Activated naive CD4-positive, alpha-beta T cell treated with anti-CD3 and anti-CD28 coated beads, Interleukin-2, amount 50 U/mL, for 24 hours (primary cell): Measurements from ENCODE around the gene RBM5.

Experiments used
- H3K27ac Mint-ChIP-seq: one replicate; pipeline ENCODE4 v1.8.0; 2021; ENCODE audit warnings: mild to moderate bottlenecking, mixed read lengths
- H3K27me3 Mint-ChIP-seq: one replicate; pipeline ENCODE4 v1.8.0; 2021; ENCODE audit warnings: mixed read lengths
- H3K36me3 Mint-ChIP-seq: one replicate; pipeline ENCODE4 v1.8.0; 2021; ENCODE audit warnings: mixed read lengths
- H3K4me1 Mint-ChIP-seq: one replicate; pipeline ENCODE4 v1.8.0; 2021; ENCODE audit warnings: mixed read lengths
- H3K4me3 Mint-ChIP-seq: one replicate; pipeline ENCODE4 v1.8.0; 2021; ENCODE audit warnings: mild to moderate bottlenecking, mixed read lengths
- H3K9me3 Mint-ChIP-seq: one replicate; pipeline ENCODE4 v1.8.0; 2021; ENCODE audit warnings: mixed read lengths

Gene RBM5

GRCh38 chr3:50147447-50147846 lies 58.7 kb downstream of the RBM5 start:
- no peaks in the 10 kb centered on the region for H3K36me3 Mint-ChIP-seq
- H3K27me3 Mint-ChIP-seq, result no peaks in the 10 kb centered on the region
- H3K4me3 Mint-ChIP-seq, result no peak overlapping the region
- H3K27ac Mint-ChIP-seq, result no peak overlapping the region
- no peaks in the 10 kb centered on the region for H3K4me1 Mint-ChIP-seq
- H3K9me3 Mint-ChIP-seq, result no peaks in the 10 kb centered on the region

- no peaks in the 10 kb centered on the region for H3K27me3 Mint-ChIP-seq
- no peaks in the 10 kb centered on the region for H3K4me1 Mint-ChIP-seq
- no peak overlapping the region for H3K4me3 Mint-ChIP-seq
- H3K27ac Mint-ChIP-seq, result no peak overlapping the region
- H3K36me3 Mint-ChIP-seq, result no peaks in the 10 kb centered on the region
- no peaks in the 10 kb centered on the region for H3K9me3 Mint-ChIP-seq
Observed at GRCh38 chr3:50147861-50148260, 59.1 kb downstream of the RBM5 start.

- H3K4me1 Mint-ChIP-seq, result peaks cover 5% of the 10 kb centered on the region
- H3K9me3 Mint-ChIP-seq, result no peaks in the 10 kb centered on the region
- H3K27me3 Mint-ChIP-seq, result peaks cover 7% of the 10 kb centered on the region
- H3K4me3 Mint-ChIP-seq, result no peak overlapping the region
- H3K36me3 Mint-ChIP-seq, result no peaks in the 10 kb centered on the region
- H3K27ac Mint-ChIP-seq, result no peak overlapping the region
Observed at GRCh38 chr3:50150404-50150750, 61.7 kb downstream of the RBM5 start.

GRCh38 chr3:50150863-50151686 lies 62.4 kb downstream of the RBM5 start:
- Mint-ChIP-seq H3K36me3 (no peaks in the 10 kb centered on the region), H3K27me3 (peaks cover 12% of the 10 kb centered on the region), H3K4me3 (no peak overlapping the region), H3K9me3 (no peaks in the 10 kb centered on the region), H3K27ac (no peak overlapping the region), H3K4me1 (peaks cover 10% of the 10 kb centered on the region)

GRCh38 chr3:50151728-50152127 lies 63.0 kb downstream of the RBM5 start:
- Mint-ChIP-seq H3K4me3 (no peak overlapping the region), H3K9me3 (no peaks in the 10 kb centered on the region), H3K36me3 (no peaks in the 10 kb centered on the region), H3K27me3 (peaks cover 15% of the 10 kb centered on the region), H3K27ac (no peak overlapping the region), H3K4me1 (peaks cover 12% of the 10 kb centered on the region)

- Mint-ChIP-seq H3K36me3 (no peaks in the 10 kb centered on the region), H3K9me3 (no peaks in the 10 kb centered on the region), H3K4me1 (peaks cover 12% of the 10 kb centered on the region), H3K27ac (peak overlapping the region; percentile 32), H3K27me3 (peaks cover 18% of the 10 kb centered on the region), H3K4me3 (peak overlapping the region; percentile 86)
Observed at GRCh38 chr3:50153782-50154475, 65.2 kb downstream of the RBM5 start.

GRCh38 chr3:50154476-50154839 lies 65.7 kb downstream of the RBM5 start:
- Mint-ChIP-seq H3K9me3 (no peaks in the 10 kb centered on the region), H3K36me3 (no peaks in the 10 kb centered on the region), H3K4me1 (peaks cover 12% of the 10 kb centered on the region), H3K27me3 (peaks cover 18% of the 10 kb centered on the region), H3K4me3 (peak overlapping the region; percentile 86), H3K27ac (peak overlapping the region; percentile 32)

GRCh38 chr3:50154840-50155490 lies 66.2 kb downstream of the RBM5 start, which contains the start of gene SEMA3F:
Gene SEMA3F, plus strand, starts transcription at chr3:50155324. Its CDS starts 4,299 bp downstream, at chr3:50159623.
- Mint-ChIP-seq H3K27ac (peak within 1 kb of the TSS; percentile 32), H3K27me3 (peaks cover 18% of the 10 kb centered on the region), H3K9me3 (no peaks in the 10 kb centered on the region), H3K4me3 (peak within 1 kb of the TSS; percentile 86), H3K4me1 (peaks cover 12% of the 10 kb centered on the region), H3K36me3 (no peaks in the 10 kb centered on the region)

GRCh38 chr3:50155491-50155878 lies 66.8 kb downstream of the RBM5 start:
- Mint-ChIP-seq H3K4me1 (peaks cover 12% of the 10 kb centered on the region), H3K9me3 (no peaks in the 10 kb centered on the region), H3K4me3 (peak overlapping the region; percentile 86), H3K27me3 (peaks cover 18% of the 10 kb centered on the region), H3K27ac (no peak overlapping the region), H3K36me3 (no peaks in the 10 kb centered on the region)

- Mint-ChIP-seq H3K4me1 (peaks cover 12% of the 10 kb centered on the region), H3K4me3 (peak overlapping the region; percentile 86), H3K9me3 (no peaks in the 10 kb centered on the region), H3K36me3 (no peaks in the 10 kb centered on the region), H3K27ac (no peak overlapping the region), H3K27me3 (peaks cover 18% of the 10 kb centered on the region)
Observed at GRCh38 chr3:50155891-50156290, 67.2 kb downstream of the RBM5 start.

GRCh38 chr3:50156549-50157493 lies 68.1 kb downstream of the RBM5 start:
- H3K4me1 Mint-ChIP-seq, result peaks cover 12% of the 10 kb centered on the region
- no peaks in the 10 kb centered on the region for H3K9me3 Mint-ChIP-seq
- H3K36me3 Mint-ChIP-seq, result no peaks in the 10 kb centered on the region
- peaks cover 19% of the 10 kb centered on the region for H3K27me3 Mint-ChIP-seq
- H3K27ac Mint-ChIP-seq, result no peak overlapping the region
- H3K4me3 Mint-ChIP-seq, result no peak overlapping the region

- H3K27ac Mint-ChIP-seq, result no peak overlapping the region
- peaks cover 12% of the 10 kb centered on the region for H3K4me1 Mint-ChIP-seq
- no peaks in the 10 kb centered on the region for H3K9me3 Mint-ChIP-seq
- no peak overlapping the region for H3K4me3 Mint-ChIP-seq
- peaks cover 19% of the 10 kb centered on the region for H3K27me3 Mint-ChIP-seq
- no peaks in the 10 kb centered on the region for H3K36me3 Mint-ChIP-seq
Observed at GRCh38 chr3:50157827-50158529, 69.3 kb downstream of the RBM5 start.

- Mint-ChIP-seq H3K27ac (no peak overlapping the region), H3K9me3 (no peaks in the 10 kb centered on the region), H3K4me1 (peaks cover 12% of the 10 kb centered on the region), H3K4me3 (no peak overlapping the region), H3K27me3 (peaks cover 17% of the 10 kb centered on the region), H3K36me3 (no peaks in the 10 kb centered on the region)
Observed at GRCh38 chr3:50158530-50159146, 69.9 kb downstream of the RBM5 start.

- peaks cover 12% of the 10 kb centered on the region for H3K27me3 Mint-ChIP-seq
Observed at GRCh38 chr3:50160561-50160983, 71.9 kb downstream of the RBM5 start.

More at GRCh38 chr3:50160561-50160983, 71.9 kb downstream of the RBM5 start:
- H3K4me3 Mint-ChIP-seq, result no peak overlapping the region
- H3K36me3 Mint-ChIP-seq, result no peaks in the 10 kb centered on the region
- no peak overlapping the region for H3K27ac Mint-ChIP-seq
- no peaks in the 10 kb centered on the region for H3K9me3 Mint-ChIP-seq
- H3K4me1 Mint-ChIP-seq, result peaks cover 7% of the 10 kb centered on the region
